Activated T-cell treated with anti-CD3 and anti-CD28 coated beads, Interleukin-2, amount 50 U/mL, for 48 hours (primary cell): ENCODE measurements around the gene CPT1C.
A peak's percentile ranks its signal among the peaks of the same experiment; 100 is the strongest.

Source experiments
- DNase-seq, 2 experiments: peaks; one replicate each; pipeline ENCODE4 v3.0.0-alpha.2; 2020

Gene CPT1C

GRCh38 chr19:49662011-49662410 is 28.9 kb upstream of the CPT1C start:
- DNase-seq: no peak

- no peak for DNase-seq
Observed at GRCh38 chr19:49663224-49663623, 27.7 kb upstream of the CPT1C start.

GRCh38 chr19:49664171-49665035 is 26.5 kb upstream of the CPT1C start:
- DNase-seq: peak; percentile 95 to 96

GRCh38 chr19:49665036-49665350 is 25.9 kb upstream of the CPT1C start:
- no peak for DNase-seq

DNA sequence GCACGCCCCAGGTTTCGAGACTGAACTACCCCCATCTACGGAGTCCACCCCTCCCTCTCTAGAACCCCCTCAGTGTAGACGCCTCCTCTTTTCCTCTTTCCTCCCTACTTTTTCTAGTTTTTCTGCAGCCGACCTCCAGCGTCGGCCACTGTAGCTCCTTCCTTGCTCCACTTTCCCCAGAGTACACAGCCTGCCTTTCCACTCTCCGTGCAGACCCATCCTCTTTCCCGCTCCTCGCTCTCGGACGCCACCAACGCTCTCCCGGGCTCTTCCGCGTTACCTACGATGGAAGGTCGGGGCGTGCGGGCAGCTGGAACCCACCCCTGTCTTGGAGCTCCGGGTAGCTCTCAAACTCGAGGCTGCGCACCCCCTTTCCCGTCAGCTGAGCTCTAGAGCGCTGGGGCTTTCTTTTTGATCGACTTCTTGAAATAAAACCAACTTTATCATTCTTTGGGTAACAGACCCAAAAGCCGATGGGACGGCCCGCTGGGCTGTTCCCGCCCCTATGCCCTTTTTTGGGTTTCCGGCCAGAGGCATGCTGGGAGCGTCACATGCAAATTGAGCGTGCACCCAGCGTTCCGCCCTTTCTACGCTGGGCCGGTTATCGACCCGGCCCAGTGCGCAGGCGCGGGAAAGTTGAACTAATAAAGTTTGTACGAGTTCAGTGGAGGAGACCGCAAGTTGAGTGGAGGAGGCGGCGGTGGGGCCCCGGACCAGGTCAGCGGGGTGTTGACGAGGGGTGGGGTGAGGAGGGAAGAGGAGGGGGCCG is 25.4 kb upstream of the CPT1C start, which contains the start of the genes BCL2L12 and IRF3:
Gene BCL2L12, plus strand, starts transcription at position 583 of the 769 bp plus-strand sequence. CDS start 760 bp downstream, outside the sequence.
Gene IRF3, minus strand, starts transcription at position 507 of the 769 bp plus-strand sequence. CDS start 1,019 bp downstream, outside the sequence.
- DNase-seq: peak; percentile 99

- no peak for DNase-seq
Observed at GRCh38 chr19:49666120-49666444, 24.8 kb upstream of the CPT1C start.

DNA sequence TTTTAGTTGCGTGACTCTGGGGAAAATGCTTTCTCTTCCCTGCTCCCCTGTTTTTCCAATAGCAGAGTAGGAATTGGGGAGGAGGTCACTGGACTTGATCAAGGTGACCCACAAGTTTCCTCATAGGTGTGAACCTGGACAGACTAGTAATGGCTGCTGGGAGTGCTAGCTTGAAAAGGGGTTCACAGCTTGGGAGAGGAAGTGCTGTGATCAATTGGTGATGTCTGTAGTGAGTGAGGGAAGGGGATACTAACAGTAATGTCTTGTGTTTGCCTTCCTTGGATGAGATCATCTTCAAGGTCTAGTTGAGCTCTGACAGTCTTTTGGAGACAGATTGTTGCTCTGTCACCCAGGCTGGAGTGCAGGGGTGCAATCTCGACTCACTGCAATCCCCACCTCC is 23.4 kb upstream of the CPT1C start:
- DNase-seq: no peak

DNA sequence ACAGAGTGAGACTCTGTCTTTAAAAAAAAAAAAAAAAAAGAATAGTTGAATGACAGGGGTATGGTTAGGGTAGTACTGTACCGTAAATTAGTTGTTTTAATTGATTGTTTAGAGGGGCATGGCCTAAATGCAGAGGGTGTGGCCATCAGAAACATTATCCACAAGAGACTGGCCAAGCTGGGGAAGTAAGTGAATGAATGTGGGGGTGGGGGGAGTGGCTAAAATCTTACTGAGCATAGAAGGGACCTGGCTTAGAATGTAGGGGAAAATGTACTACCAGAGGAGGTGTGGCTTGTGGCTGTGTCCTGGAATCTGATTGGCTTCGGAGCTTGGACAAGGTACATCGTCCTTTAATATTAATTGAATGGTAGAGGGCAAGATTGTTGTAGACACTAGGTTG is 21.4 kb upstream of the CPT1C start:
- DNase-seq: no peak

- DNase-seq: peak; percentile 86 to 87
Observed at GRCh38 chr19:49672131-49672919, 18.6 kb upstream of the CPT1C start.

- DNase-seq: no peak
Observed at GRCh38 chr19:49676136-49676783, 14.7 kb upstream of the CPT1C start.

- peak; percentile 99 to 100 for DNase-seq
Observed at GRCh38 chr19:49676784-49677230, 14.1 kb upstream of the CPT1C start.

- DNase-seq: peak in 1 of 2 experiments; percentile 74
Observed at GRCh38 chr19:49677231-49677900, 13.6 kb upstream of the CPT1C start, which contains the start of gene PRMT1. Gene PRMT1 (plus strand): TSS chr19:49677271. CDS start chr19:49677281, 10 bp downstream.

- peak; percentile 89 for DNase-seq
Observed at GRCh38 chr19:49677901-49678674, 12.8 kb upstream of the CPT1C start.

- DNase-seq: no peak
Observed at GRCh38 chr19:49678985-49679770, 11.7 kb upstream of the CPT1C start.

- no peak for DNase-seq
Observed at GRCh38 chr19:49679771-49680413, 11.0 kb upstream of the CPT1C start.

DNA sequence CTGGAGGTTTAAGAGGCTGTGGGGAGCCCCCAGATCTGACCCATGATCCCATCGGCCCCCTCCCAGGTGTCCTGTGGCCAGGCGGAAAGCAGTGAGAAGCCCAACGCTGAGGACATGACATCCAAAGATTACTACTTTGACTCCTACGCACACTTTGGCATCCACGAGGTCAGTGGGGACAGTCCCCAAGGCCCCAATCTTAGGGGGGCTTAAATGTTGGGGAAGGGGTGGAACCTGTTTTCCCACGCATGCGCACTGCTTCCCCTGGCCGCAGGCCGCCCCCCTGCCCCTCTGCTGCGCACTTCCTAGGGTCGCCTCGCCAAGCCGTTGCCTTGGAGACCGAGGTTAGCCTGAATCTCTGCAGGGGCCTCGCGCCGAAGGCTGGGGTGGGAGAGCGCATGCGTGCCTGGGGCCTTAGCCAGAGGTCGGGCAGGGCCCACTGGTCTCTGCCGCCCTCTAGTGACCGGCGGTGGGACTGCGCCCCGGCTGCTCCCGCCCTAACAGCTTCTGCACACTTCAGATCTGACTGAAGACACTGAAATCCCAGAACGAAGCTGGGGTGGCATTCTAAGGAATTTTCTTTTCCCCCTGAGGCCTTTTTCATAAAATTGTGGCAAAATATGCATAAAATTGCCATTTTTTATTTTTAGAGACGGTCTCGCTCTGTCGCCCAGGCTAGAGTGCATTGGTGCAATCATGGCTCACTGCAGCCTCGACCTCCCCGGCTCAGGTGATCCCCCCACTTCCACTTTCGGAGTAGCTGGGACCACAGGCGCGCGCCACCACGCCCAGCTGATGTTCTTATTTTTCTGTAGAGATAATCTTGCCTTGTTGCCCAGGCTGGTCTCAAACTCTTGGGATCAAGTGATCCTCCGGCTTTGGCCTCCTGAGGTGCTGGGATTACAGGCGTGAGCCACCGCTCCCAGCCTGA is 10.2 kb upstream of the CPT1C start:
- peak; percentile 96 to 98 for DNase-seq

DNA sequence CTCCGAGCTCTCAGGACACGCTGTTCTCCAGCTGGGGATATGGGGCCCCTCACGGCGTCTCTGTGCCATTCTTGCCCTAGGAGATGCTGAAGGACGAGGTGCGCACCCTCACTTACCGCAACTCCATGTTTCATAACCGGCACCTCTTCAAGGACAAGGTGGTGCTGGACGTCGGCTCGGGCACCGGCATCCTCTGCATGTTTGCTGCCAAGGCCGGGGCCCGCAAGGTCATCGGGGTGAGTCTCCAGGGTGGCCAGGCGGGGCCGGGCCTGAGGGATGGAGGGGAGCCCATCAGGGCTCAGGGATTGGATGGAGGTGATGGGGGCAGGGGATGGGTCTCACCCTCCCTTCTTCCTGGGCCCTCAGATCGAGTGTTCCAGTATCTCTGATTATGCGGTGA is 9.1 kb upstream of the CPT1C start:
- no peak for DNase-seq

GRCh38 chr19:49682274-49682673 is 8.6 kb upstream of the CPT1C start:
- DNase-seq: no peak
